Ascending aorta (tissue), 2 donors: Measurements from ENCODE around the gene MXD3. TPM values are rescaled to one million over a fixed set of nuclear protein-coding genes. Genes with fewer than 3 reads are reported as not detected.
A peak's percentile ranks its signal among the peaks of the same experiment; 100 is the strongest.
"Not testable (repeated sequence)": the region's sequence is repeated elsewhere in the genome, so short reads cannot be mapped to it uniquely, and the experiment has no call there.

Experiments used
- DNase-seq, 2 donors: peaks; one replicate each; pipeline ENCODE4 v3.0.0-alpha.2; 2019; ENCODE audit warnings: low spot score in 2 of 2
- H3K27ac ChIP-seq, 2 donors: fragments of 200-600 bp; sonication (generic); one replicate each; pipeline ENCODE4 v1.5.1; 2016 to 2017; ENCODE audit warnings: mild to moderate bottlenecking in 1 of 2
- H3K27me3 ChIP-seq: fragments of 200-600 bp; sonication (generic); one replicate; pipeline ENCODE4 v1.5.1; 2017
- H3K36me3 ChIP-seq, 2 donors: fragments of 200-600 bp; sonication (generic); one replicate each; pipeline ENCODE4 v1.5.1; 2016
- H3K4me1 ChIP-seq, 2 donors: fragments of 200-600 bp; sonication (generic); one replicate each; pipeline ENCODE4 v1.5.1; 2016 to 2017; ENCODE audit warnings: mild to moderate bottlenecking in 1 of 2
- H3K4me3 ChIP-seq, 2 donors: fragments of 200-600 bp; sonication (generic); one replicate each; pipeline ENCODE4 v1.5.1; 2016 to 2017; ENCODE audit warnings: mild to moderate bottlenecking in 1 of 2
- H3K9me3 ChIP-seq, 2 donors: fragments of 200-600 bp; sonication (generic); one replicate each; pipeline ENCODE4 v1.5.1; 2016
- CTCF ChIP-seq, 3 experiments: fragments of 200-600 bp in 2 of 3; fragments of 450-650 bp in 1 of 3; sonication (generic) in 2 of 3; IDR thresholded peaks; one replicate each; pipeline ENCODE4 v1.5.1; 2016 to 2019; ENCODE audit warnings: antibody characterized with exemption in 3 of 3, mild to moderate bottlenecking in 1 of 3, moderate library complexity in 1 of 3
- intact Hi-C: fragments of 100-400 bp; cut with DNase I; formaldehyde crosslinking; loops from one replicate; pipeline ENCODE4 v1.15.1; 2023
- total RNA-seq: library from RNA; depleted of rRNA; stranded (reverse); fragments of >200 nt; gene quantifications from one replicate; pipeline ENCODE4 v1.1.0, GENCODE V29; 2016

Gene MXD3
- total RNA-seq, 1 donor from 2014 or later: 13.5 TPM

GRCh38 chr5:177349762-177350161, 38.1 kb upstream of the MXD3 start:
- Histone ChIP-seq H3K9me3 (no peaks in the 10 kb centered on the region), H3K27me3 (no peaks in the 10 kb centered on the region), H3K27ac (no peak overlapping the region), H3K4me3 (peak overlapping the region; percentile 68 to 71), H3K4me1 (peaks cover 7 to 24% of the 10 kb centered on the region in 2 donors), H3K36me3 (peaks cover 6 to 14% of the 10 kb centered on the region in 2 donors)
- intact Hi-C loops: loop anchor here (2.0 kb wide), 1 partner anchor 37 kb away; no protein-coding TSS in a partner anchor
- no peak for TF ChIP-seq CTCF (IDR thresholded peaks at IDR 0.05)
- no peak for DNase-seq

- Histone ChIP-seq H3K27me3 (no peaks in the 10 kb centered on the region), H3K27ac (no peak overlapping the region), H3K4me1 (peaks cover 7 to 24% of the 10 kb centered on the region in 2 donors), H3K4me3 (no peak overlapping the region), H3K9me3 (no peaks in the 10 kb centered on the region), H3K36me3 (peaks cover 10 to 14% of the 10 kb centered on the region in 2 donors)
- no peak for TF ChIP-seq CTCF (IDR thresholded peaks at IDR 0.05)
- DNase-seq: no peak
- intact Hi-C loops: no loop called here
These were observed 37.6 kb upstream of the MXD3 start for GRCh38 chr5:177349362-177349647.

GRCh38 chr5:177347699-177348098, 36.0 kb upstream of the MXD3 start:
- no peaks in the 10 kb centered on the region for H3K27me3 ChIP-seq
- DNase-seq: no peak
- H3K9me3 ChIP-seq: no peaks in the 10 kb centered on the region
- no peak for TF ChIP-seq CTCF (IDR thresholded peaks at IDR 0.05)
- no peak overlapping the region for H3K4me3 ChIP-seq
- H3K36me3 ChIP-seq: peaks cover 10 to 14% of the 10 kb centered on the region in 2 donors
- intact Hi-C loops: no loop called here
- peaks cover 7 to 24% of the 10 kb centered on the region in 2 donors for H3K4me1 ChIP-seq
- H3K27ac ChIP-seq: no peak overlapping the region

GRCh38 chr5:177346820-177347219, 35.1 kb upstream of the MXD3 start:
- H3K36me3 ChIP-seq: peaks cover 10 to 20% of the 10 kb centered on the region in 2 donors
- H3K27ac ChIP-seq: no peak overlapping the region
- peaks cover 7 to 21% of the 10 kb centered on the region in 2 donors for H3K4me1 ChIP-seq
- no peak for DNase-seq
- TF ChIP-seq CTCF (IDR thresholded peaks at IDR 0.05): no peak
- intact Hi-C loops: no loop called here
- no peak overlapping the region for H3K4me3 ChIP-seq
- no peaks in the 10 kb centered on the region for H3K9me3 ChIP-seq
- H3K27me3 ChIP-seq: no peaks in the 10 kb centered on the region

- TF ChIP-seq CTCF (IDR thresholded peaks at IDR 0.05): no peak
- Histone ChIP-seq H3K36me3 (peaks cover 16 to 27% of the 10 kb centered on the region in 2 donors), H3K27me3 (no peaks in the 10 kb centered on the region), H3K9me3 (no peaks in the 10 kb centered on the region), H3K4me1 (peaks cover 0 to 12% of the 10 kb centered on the region in 2 donors), H3K4me3 (no peak overlapping the region), H3K27ac (no peak overlapping the region)
- DNase-seq: no peak
- intact Hi-C loops: no loop called here
These were observed 33.2 kb upstream of the MXD3 start for GRCh38 chr5:177344891-177345290.

- intact Hi-C loops: no loop called here
- TF ChIP-seq CTCF (IDR thresholded peaks at IDR 0.05): no peak
- peaks cover 16 to 31% of the 10 kb centered on the region in 2 donors for H3K36me3 ChIP-seq
- no peak overlapping the region for H3K27ac ChIP-seq
- no peaks in the 10 kb centered on the region for H3K27me3 ChIP-seq
- H3K4me3 ChIP-seq: no peak overlapping the region
- DNase-seq: no peak
- H3K9me3 ChIP-seq: no peaks in the 10 kb centered on the region
- H3K4me1 ChIP-seq: peaks cover 0 to 6% of the 10 kb centered on the region in 2 donors
These were observed 32.1 kb upstream of the MXD3 start for GRCh38 chr5:177343777-177344176.

- peaks cover 22 to 39% of the 10 kb centered on the region in 2 donors for H3K36me3 ChIP-seq
These were observed 31.3 kb upstream of the MXD3 start for GRCh38 chr5:177343000-177343399.

More at GRCh38 chr5:177343000-177343399, 31.3 kb upstream of the MXD3 start:
- H3K9me3 ChIP-seq, intact Hi-C loops, H3K4me3 ChIP-seq, H3K4me1 ChIP-seq, H3K27ac ChIP-seq, DNase-seq, H3K27me3 ChIP-seq: not testable (repeated sequence)
